Activated T-cell treated with anti-CD3 and anti-CD28 coated beads, Interleukin-2, amount 50 U/mL, for 24 hours (primary cell): ENCODE results near the gene USP30.

Source experiments
- DNase-seq: peaks from one replicate; pipeline ENCODE4 v3.0.0-alpha.2; 2020
- H3K27ac Mint-ChIP-seq: 2 replicates; pipeline ENCODE4 v1.8.0; 2020; ENCODE audit warnings: mild to moderate bottlenecking, mixed read lengths
- H3K27me3 Mint-ChIP-seq: 2 replicates; pipeline ENCODE4 v1.8.0; 2020; ENCODE audit warnings: mixed read lengths
- H3K36me3 Mint-ChIP-seq: 2 replicates; pipeline ENCODE4 v1.8.0; 2020; ENCODE audit warnings: low read depth, mixed read lengths
- H3K4me1 Mint-ChIP-seq: 2 replicates; pipeline ENCODE4 v1.8.0; 2020; ENCODE audit warnings: low read depth, mixed read lengths
- H3K4me3 Mint-ChIP-seq: 2 replicates; pipeline ENCODE4 v1.8.0; 2020; ENCODE audit warnings: mild to moderate bottlenecking, moderate library complexity, mixed read lengths
- H3K9me3 Mint-ChIP-seq: 2 replicates; pipeline ENCODE4 v1.8.0; 2020; ENCODE audit warnings: mixed read lengths

Gene USP30

DNA sequence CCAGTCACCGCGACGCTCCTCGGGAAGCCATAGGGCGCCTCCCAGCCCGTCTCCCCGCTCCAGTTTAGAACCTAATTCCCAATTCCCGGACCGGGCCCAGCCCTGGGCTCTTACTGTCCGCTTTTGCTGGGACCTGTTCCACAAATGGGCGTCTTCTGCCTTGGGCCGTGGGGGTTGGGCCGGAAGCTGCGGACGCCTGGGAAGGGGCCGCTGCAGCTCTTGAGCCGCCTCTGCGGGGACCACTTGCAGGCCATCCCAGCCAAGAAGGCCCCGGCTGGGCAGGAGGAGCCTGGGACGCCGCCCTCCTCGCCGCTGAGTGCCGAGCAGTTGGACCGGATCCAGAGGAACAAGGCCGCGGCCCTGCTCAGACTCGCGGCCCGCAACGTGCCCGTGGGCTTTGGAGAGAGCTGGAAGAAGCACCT, 45.8 kb downstream of the USP30 start:
- no peak for DNase-seq
- Mint-ChIP-seq H3K4me3 (peak overlapping the region; percentile 88), H3K4me1 (peaks cover 34% of the 10 kb centered on the region), H3K9me3 (no peaks in the 10 kb centered on the region), H3K36me3 (peaks cover 49% of the 10 kb centered on the region), H3K27me3 (no peaks in the 10 kb centered on the region), H3K27ac (peak overlapping the region; percentile 95)

DNA sequence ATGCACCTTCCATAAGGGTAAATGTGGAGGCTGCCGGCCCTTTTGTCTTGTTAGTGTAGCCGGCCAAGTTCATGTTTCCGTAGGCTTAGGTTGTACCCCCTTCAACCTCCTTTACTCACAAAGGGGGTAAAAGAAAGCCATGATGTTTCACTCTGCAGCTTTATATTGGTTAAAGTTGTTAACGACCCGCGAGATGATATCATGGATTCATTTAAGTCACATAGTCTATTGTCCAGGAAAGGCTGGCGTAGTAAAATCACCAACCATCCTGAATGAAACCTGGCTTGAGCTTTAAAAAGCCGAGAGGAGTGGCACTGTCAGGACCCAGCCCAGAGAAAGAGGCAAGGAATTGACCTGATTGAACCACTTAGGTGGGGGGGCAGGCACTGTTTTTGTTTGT, 46.3 kb downstream of the USP30 start:
- Mint-ChIP-seq H3K9me3 (no peaks in the 10 kb centered on the region), H3K27ac (peak overlapping the region; percentile 95), H3K27me3 (no peaks in the 10 kb centered on the region), H3K4me3 (peak overlapping the region; percentile 88), H3K4me1 (peaks cover 30% of the 10 kb centered on the region), H3K36me3 (peaks cover 53% of the 10 kb centered on the region)
- DNase-seq = no peak

DNA sequence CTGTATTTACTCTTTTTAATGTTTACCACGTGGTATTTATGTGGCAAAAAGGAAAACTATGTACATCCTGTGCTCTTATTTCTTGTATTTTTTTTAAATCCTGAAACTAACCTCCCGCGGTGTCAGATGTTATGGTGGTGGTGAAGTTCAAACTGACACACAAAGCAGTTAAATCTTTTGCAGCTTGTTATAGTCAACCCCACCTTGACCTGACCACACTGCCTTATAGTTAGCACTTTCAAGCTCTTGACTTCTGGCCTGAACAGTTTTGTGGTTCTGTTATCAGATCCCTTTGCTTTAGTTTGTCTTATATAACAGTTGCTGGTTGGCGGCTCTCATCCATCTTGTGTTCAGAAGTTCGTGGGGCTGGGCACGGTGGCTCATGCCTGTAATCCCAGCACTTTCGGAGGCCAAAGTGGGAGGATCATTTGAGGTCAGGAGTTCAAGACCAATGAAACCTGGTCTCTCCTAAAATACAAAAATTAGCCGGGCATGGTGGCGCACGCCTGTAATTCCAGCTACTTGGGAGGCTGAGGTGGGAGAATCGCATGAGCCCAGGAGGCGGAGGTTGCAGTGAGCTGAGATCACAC, 47.1 kb downstream of the USP30 start:
- peak overlapping the region; percentile 57 for H3K27ac Mint-ChIP-seq

DNA sequence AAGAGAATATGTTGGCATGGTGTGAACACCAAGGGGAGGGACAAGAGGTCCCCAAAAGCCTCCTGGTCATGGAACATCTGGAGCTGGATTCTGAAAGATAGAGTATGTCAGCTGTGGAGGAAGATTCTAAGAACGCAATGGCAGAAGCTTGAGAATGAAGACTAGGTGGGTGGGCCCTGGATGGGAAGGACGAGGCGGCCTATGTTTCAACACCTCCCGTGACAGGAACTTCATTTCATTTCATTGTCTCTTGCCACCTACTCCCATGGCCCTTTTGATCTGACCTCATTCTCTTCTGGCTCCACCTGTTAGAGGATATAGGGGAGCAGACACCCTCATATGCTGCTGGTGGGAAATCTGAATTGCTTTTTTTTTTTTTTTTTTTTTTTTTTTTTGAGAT, 48.4 kb downstream of the USP30 start:
- Mint-ChIP-seq H3K9me3 (no peaks in the 10 kb centered on the region), H3K36me3 (peaks cover 74% of the 10 kb centered on the region), H3K4me3 (no peak overlapping the region), H3K27ac (no peak overlapping the region), H3K4me1 (peaks cover 27% of the 10 kb centered on the region), H3K27me3 (no peaks in the 10 kb centered on the region)
- DNase-seq = no peak

More for the DNA sequence above, 47.1 kb downstream of the USP30 start:
- Mint-ChIP-seq H3K9me3 (no peaks in the 10 kb centered on the region), H3K4me3 (peak overlapping the region; percentile 88), H3K36me3 (peaks cover 62% of the 10 kb centered on the region), H3K27me3 (no peaks in the 10 kb centered on the region), H3K4me1 (peaks cover 27% of the 10 kb centered on the region)
- no peak for DNase-seq

DNA sequence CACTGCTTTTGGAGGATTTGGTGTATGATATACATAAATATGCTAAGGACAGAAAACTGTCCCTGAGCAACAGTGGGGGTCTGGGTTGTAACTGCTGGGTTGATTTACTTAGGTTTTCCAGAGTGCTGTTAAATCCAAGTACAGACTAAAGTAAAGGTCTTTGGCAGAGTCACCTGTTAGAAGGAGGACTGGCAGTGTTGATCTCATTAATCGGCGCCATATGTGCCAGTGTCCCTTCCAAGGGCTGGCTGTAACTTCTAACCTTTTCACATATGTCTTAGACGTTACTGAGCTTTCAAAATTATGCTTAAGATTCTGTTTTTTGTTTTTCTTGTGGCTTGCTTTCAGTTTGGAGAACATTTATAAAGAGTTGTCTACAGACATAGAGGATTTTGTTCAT, 50.1 kb downstream of the USP30 start:
- H3K27me3 Mint-ChIP-seq = no peaks in the 10 kb centered on the region
- no peak for DNase-seq
- no peak overlapping the region for H3K27ac Mint-ChIP-seq
- no peaks in the 10 kb centered on the region for H3K9me3 Mint-ChIP-seq
- H3K36me3 Mint-ChIP-seq = peaks cover 89% of the 10 kb centered on the region
- H3K4me3 Mint-ChIP-seq = no peak overlapping the region
- H3K4me1 Mint-ChIP-seq = peaks cover 27% of the 10 kb centered on the region

DNA sequence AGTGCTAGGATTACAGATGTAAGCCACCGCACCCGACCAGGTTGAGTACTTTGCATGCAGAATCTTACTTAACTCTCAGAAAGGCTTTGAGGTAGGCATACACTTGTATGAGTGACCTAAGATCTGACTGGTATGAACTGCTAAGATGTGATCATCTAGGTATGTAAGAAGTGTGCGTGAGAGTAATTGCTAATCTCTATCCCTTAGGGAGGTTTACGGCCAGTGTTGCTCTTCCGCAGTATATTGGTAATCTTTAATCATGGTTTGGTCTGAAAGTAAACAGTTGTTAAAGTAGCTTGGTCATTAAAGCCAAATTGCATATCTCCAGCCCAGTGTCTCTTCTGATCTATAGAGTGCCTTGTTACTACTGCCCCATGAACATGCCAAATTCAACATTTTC, 52.8 kb downstream of the USP30 start:
- DNase-seq = no peak
- no peak overlapping the region for H3K4me3 Mint-ChIP-seq
- no peaks in the 10 kb centered on the region for H3K9me3 Mint-ChIP-seq
- H3K27me3 Mint-ChIP-seq = no peaks in the 10 kb centered on the region
- no peak overlapping the region for H3K27ac Mint-ChIP-seq
- peaks cover 94% of the 10 kb centered on the region for H3K36me3 Mint-ChIP-seq
- peaks cover 11% of the 10 kb centered on the region for H3K4me1 Mint-ChIP-seq

DNA sequence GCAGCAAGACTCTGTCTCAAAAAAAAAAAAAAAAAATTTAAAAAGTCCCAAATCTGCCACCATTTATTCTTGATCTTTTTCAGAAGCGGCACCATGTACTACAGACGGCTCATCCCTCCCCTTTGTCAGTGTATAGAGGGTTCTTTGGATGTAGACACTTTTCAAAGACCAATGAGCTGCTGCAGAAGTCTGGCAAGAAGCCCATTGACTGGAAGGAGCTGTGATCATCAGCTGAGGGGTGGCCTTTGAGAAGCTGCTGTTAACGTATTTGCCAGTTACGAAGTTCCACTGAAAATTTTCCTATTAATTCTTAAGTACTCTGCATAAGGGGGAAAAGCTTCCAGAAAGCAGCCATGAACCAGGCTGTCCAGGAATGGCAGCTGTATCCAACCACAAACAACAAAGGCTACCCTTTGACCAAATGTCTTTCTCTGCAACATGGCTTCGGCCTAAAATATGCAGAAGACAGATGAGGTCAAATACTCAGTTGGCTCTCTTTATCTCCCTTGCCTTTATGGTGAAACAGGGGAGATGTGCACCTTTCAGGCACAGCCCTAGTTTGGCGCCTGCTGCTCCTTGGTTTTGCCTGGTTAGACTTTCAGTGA, 57.5 kb downstream of the USP30 start:
- DNase-seq = no peak
- Mint-ChIP-seq H3K36me3 (peaks cover 58% of the 10 kb centered on the region), H3K4me3 (no peak overlapping the region), H3K27ac (peak overlapping the region; percentile 47), H3K27me3 (no peaks in the 10 kb centered on the region), H3K4me1 (peaks cover 28% of the 10 kb centered on the region), H3K9me3 (no peaks in the 10 kb centered on the region)

DNA sequence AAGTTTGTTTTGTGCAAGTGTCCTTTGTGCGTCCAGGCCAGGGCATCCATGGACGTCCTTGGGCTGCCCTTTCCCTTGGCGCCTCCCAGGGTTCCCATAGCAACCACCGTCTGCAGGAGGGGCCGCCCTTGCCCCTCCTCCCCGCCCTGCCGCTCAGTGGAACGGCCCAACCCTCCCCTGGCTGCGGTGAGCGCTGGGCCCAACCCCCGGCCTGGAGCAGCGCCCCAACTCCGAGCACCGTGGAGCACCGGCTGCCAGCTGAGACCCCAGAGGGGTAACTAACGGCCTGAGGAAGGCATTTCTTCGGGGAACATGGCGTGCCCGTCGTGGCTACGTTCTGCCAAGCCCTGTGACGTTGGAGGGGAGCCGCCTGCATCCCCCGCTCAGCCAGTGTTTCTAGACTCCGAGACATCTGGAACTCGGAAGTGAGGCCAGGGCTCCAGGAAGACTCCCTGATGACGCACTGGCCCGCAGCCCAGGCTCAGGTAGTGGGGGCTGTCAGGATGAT, 58.7 kb downstream of the USP30 start:
- DNase-seq = peak; percentile 70
- Mint-ChIP-seq H3K36me3 (peaks cover 46% of the 10 kb centered on the region), H3K27ac (peak overlapping the region; percentile 73), H3K4me1 (peaks cover 38% of the 10 kb centered on the region), H3K4me3 (peak overlapping the region; percentile 66), H3K27me3 (no peaks in the 10 kb centered on the region), H3K9me3 (no peaks in the 10 kb centered on the region)

DNA sequence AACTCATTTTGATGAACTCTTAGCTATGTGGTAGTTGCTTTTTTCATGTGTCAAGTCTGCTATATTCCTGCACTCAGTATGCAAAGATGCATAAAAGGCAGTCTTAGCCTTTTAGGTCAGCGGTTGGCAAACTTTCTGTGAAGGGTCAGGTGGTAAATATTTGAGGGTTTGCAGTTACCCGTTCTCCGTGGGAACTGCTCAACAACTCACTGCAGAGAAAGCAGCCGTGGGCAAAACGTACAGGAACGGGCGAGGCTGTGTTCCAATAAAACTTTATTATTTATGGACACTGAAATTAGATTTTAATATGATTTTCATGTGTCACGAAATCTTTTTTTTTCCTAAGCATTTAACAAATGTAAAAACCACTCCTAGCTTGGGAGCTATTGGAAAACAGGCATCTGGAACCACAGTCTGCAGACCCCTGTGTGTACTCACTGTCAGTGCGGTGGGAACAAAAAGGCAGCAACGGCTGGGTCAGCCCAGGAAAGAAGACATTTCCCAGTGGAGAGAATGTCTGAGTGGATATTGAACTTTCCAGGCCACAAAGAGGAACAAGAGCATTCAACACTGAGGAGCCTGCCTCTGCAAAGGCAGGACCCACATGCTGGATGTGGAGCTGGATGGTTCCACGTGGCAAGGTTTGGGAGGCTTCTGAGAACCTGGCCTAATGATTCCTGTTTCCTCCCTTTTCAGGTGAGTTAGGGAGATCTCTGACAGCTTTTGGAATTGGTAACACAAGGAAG, 60.5 kb downstream of the USP30 start:
- Mint-ChIP-seq H3K27ac (no peak overlapping the region), H3K27me3 (no peaks in the 10 kb centered on the region), H3K4me1 (peaks cover 39% of the 10 kb centered on the region), H3K4me3 (no peak overlapping the region), H3K36me3 (peaks cover 30% of the 10 kb centered on the region), H3K9me3 (no peaks in the 10 kb centered on the region)
- no peak for DNase-seq

DNA sequence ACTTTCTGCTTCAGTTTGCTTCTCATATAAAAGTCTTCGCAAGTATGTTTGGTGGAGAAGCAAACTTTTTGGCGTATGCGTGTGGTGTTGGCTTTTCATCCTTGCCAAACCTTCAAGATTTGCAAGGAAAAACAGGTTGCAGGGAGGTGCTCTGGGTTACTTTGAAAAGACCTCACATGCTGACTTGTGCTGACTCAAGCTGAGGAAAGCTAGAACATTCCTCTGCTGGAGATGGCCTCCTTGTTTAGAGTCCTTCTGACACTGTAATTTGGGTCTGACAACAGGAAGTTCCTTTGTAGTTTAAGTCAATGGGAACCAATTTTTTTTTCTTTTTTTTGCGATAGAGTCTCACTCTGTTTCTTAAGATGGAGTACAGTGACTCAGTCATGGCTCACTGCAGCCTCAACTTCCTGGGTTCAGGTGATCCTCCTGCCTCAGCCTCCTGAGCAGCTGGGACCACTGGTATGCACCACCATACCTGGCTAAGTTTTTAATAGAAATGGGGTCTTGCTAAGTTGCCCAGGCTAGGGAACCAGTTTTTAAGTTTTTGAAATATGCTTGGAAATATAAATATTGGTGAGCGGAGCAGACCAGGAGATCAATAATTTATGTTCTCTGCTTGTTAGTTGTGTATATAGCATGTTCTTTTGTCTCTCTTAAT, 61.4 kb downstream of the USP30 start:
- Mint-ChIP-seq H3K27me3 (no peaks in the 10 kb centered on the region), H3K36me3 (peaks cover 22% of the 10 kb centered on the region), H3K4me1 (peaks cover 39% of the 10 kb centered on the region), H3K9me3 (no peaks in the 10 kb centered on the region), H3K4me3 (no peak overlapping the region), H3K27ac (peak overlapping the region; percentile 22)
- DNase-seq = no peak

DNA sequence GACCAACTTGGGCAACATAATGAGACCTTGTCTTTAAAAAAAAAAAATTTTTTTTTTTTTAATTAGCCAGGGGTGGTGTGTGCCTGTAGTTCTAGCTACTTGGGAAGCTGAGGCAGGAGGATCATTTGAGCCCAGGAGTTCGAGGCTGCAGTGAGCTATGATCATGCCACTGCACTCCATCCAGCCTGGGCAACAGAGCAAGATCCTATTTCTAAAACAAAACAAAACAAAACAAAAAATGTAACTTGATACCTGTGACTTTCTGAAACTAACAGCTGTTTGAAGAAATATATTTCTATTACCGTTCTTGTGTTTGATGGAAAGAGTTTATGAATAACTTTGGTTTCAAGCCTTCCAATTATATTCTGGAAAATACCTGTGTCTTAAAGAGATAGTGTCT, 62.3 kb downstream of the USP30 start:
- H3K27ac Mint-ChIP-seq = no peak overlapping the region
- DNase-seq = no peak
- H3K36me3 Mint-ChIP-seq = peaks cover 14% of the 10 kb centered on the region
- no peak overlapping the region for H3K4me3 Mint-ChIP-seq
- no peaks in the 10 kb centered on the region for H3K27me3 Mint-ChIP-seq
- H3K4me1 Mint-ChIP-seq = peaks cover 39% of the 10 kb centered on the region
- no peaks in the 10 kb centered on the region for H3K9me3 Mint-ChIP-seq

DNA sequence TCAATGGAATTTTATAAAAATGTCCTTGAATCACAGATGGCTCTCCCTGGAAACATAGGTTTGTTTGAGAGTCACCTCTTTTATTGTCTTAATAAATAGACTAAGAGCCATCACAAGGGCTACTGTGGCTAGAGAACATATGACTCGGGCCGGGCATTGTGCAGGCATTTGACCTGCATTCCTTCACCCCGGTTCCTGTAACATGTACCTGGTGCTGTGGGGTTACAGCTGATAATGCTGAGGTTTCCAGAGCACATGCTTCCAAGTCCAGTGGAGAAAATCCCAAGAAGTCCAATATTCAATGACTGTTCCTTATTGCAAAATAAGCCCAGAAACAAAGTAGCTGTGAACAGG, 63.0 kb downstream of the USP30 start:
- H3K27ac Mint-ChIP-seq = no peak overlapping the region

DNA sequence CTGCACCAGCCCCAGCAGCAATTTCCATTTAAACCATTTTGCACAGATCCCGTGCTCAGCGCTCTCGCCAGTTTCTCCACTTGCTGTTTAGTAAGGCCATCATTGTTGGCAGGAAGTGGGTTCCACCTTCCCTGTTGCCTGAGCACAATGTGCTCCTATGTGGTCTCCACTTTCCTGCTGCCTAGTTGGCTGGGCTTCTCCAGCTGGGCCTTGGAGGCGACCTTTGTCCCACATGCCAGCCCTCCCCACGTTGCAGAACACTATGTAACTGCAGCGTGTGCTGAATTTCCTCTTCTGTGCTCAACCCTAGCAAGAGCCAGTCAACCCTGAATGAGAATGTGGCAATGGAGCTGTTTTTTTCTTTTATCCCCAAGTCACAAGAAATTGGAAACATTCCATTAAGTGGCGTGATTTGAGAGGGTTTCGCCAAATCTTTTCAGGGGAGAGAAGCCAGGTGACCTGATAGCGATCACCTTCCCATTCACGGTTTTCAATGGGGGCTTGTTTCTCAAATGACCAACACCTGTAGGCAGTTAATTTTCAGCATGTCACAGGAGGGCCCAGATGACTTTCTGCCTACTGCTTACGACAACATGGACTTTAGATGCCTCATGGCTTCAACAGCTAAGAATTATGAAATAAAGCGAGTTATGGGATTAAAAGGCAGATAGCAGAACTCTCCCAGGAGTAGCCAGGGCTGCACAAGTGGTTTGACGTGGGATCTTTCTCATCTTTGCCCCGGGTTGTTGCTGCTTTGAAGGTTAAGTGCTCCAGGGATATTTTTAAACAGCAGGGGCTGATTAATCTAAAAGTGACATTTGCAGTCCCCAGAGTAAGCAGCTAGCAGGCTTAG, 63.6 kb downstream of the USP30 start, which contains the start of gene ACACB:
TSS of gene ACACB (plus strand) at position 830 of the 853 bp plus-strand sequence. CDS start 22,819 bp downstream, outside the sequence.
- Mint-ChIP-seq H3K4me3 (no peak within 1 kb of the TSS), H3K36me3 (peaks cover 1% of the 10 kb centered on the region), H3K9me3 (no peaks in the 10 kb centered on the region), H3K27me3 (no peaks in the 10 kb centered on the region), H3K27ac (no peak within 1 kb of the TSS), H3K4me1 (peaks cover 32% of the 10 kb centered on the region)
- no peak for DNase-seq

More for the DNA sequence above, 63.0 kb downstream of the USP30 start:
- Mint-ChIP-seq H3K9me3 (no peaks in the 10 kb centered on the region), H3K4me1 (peaks cover 36% of the 10 kb centered on the region), H3K4me3 (no peak overlapping the region), H3K27me3 (no peaks in the 10 kb centered on the region), H3K36me3 (peaks cover 7% of the 10 kb centered on the region)
- no peak for DNase-seq

DNA sequence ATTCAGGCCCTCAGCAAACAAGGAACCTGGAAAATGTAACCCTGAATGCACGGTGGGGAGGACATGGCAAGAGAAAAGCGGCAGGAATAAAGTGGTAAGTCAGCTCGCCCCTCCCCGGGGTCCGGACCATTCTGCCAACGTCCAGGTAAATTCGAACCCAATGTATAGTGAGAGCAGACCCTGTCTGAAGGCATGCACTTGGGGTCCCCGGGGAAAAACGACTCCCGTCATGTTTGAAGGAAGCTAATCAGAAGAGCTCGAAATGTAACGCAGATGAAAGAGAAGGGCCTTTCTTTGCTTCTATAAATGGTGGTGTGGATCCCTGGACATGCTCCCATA, 64.2 kb downstream of the USP30 start:
- H3K27me3 Mint-ChIP-seq = no peaks in the 10 kb centered on the region
- peaks cover 1% of the 10 kb centered on the region for H3K36me3 Mint-ChIP-seq
- DNase-seq = no peak
- H3K9me3 Mint-ChIP-seq = no peaks in the 10 kb centered on the region
- H3K4me3 Mint-ChIP-seq = no peak overlapping the region
- H3K27ac Mint-ChIP-seq = no peak overlapping the region
- H3K4me1 Mint-ChIP-seq = peaks cover 30% of the 10 kb centered on the region
